ENCODE data around the gene PYHIN1.

PYHIN1 gene

GRCh38 chr1:159023723-159024122 is 92.4 kb downstream of the PYHIN1 start:
- DNase-seq: no peak

GRCh38 chr1:159025043-159025442 is 93.7 kb downstream of the PYHIN1 start:
- DNase-seq: no peak

Measured in NCI-H446 treated with DMSO at 0.1 percent for 48 hours (cell line).